ENCODE results near the gene WDR31. TPM values are rescaled to one million over a fixed set of nuclear protein-coding genes. Genes with fewer than 3 reads are reported as not detected.

Gene WDR31
- total RNA-seq, 1 donor from 2014 or later, result 1.3 TPM

DNA sequence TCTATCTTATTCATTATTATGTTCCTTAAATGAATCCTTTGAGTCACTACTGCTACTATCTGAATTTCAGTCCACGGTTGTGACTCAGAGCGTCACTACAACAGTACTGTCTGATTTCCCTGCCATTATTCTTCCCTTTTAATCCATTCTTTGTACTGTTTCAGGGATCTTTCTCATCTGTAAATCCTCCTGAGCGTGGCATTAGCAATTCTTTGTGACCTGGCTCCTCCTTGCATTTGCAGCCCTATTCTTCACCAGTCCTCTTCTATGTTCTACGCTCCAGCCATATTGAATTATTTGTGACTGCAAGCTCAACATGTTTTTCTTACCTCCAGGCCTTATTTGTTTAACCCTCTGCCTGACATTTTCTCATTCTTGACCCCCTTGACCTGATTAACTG, 58.7 kb downstream of the WDR31 start:
- H3K27ac Mint-ChIP-seq (ENCODE audit: unreplicated experiment), result no peak overlapping the region
- no peaks in the 10 kb centered on the region for H3K36me3 Mint-ChIP-seq (ENCODE audit: unreplicated experiment)

GRCh38 chr9:113278840-113279239, 61.2 kb downstream of the WDR31 start:
- H3K4me3 Mint-ChIP-seq (ENCODE audit: unreplicated experiment), result no peak overlapping the region
- H3K36me3 Mint-ChIP-seq (ENCODE audit: unreplicated experiment), result no peaks in the 10 kb centered on the region
- no peak for DNase-seq
- no peak overlapping the region for H3K27ac Mint-ChIP-seq (ENCODE audit: unreplicated experiment)
- peaks cover 2% of the 10 kb centered on the region for H3K9me3 Mint-ChIP-seq (ENCODE audit: unreplicated experiment)
- TF ChIP-seq, protein P1, sequence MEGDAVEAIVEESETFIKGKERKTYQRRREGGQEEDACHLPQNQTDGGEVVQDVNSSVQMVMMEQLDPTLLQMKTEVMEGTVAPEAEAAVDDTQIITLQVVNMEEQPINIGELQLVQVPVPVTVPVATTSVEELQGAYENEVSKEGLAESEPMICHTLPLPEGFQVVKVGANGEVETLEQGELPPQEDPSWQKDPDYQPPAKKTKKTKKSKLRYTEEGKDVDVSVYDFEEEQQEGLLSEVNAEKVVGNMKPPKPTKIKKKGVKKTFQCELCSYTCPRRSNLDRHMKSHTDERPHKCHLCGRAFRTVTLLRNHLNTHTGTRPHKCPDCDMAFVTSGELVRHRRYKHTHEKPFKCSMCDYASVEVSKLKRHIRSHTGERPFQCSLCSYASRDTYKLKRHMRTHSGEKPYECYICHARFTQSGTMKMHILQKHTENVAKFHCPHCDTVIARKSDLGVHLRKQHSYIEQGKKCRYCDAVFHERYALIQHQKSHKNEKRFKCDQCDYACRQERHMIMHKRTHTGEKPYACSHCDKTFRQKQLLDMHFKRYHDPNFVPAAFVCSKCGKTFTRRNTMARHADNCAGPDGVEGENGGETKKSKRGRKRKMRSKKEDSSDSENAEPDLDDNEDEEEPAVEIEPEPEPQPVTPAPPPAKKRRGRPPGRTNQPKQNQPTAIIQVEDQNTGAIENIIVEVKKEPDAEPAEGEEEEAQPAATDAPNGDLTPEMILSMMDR (IDR thresholded peaks at IDR 0.05; ENCODE audit: partially characterized antibody, unreplicated experiment), result no peak
- peaks cover 1% of the 10 kb centered on the region for H3K4me1 Mint-ChIP-seq (ENCODE audit: low read depth, unreplicated experiment)
- H3K27me3 Mint-ChIP-seq (ENCODE audit: unreplicated experiment), result no peaks in the 10 kb centered on the region

More for the DNA sequence above, 58.7 kb downstream of the WDR31 start:
- H3K9me3 Mint-ChIP-seq (ENCODE audit: unreplicated experiment), result no peaks in the 10 kb centered on the region
- no peaks in the 10 kb centered on the region for H3K4me1 Mint-ChIP-seq (ENCODE audit: low read depth, unreplicated experiment)
- no peak for DNase-seq
- no peaks in the 10 kb centered on the region for H3K27me3 Mint-ChIP-seq (ENCODE audit: unreplicated experiment)
- H3K4me3 Mint-ChIP-seq (ENCODE audit: unreplicated experiment), result no peak overlapping the region
- TF ChIP-seq, protein P1 (IDR thresholded peaks at IDR 0.05; ENCODE audit: partially characterized antibody, unreplicated experiment), result no peak

DNA sequence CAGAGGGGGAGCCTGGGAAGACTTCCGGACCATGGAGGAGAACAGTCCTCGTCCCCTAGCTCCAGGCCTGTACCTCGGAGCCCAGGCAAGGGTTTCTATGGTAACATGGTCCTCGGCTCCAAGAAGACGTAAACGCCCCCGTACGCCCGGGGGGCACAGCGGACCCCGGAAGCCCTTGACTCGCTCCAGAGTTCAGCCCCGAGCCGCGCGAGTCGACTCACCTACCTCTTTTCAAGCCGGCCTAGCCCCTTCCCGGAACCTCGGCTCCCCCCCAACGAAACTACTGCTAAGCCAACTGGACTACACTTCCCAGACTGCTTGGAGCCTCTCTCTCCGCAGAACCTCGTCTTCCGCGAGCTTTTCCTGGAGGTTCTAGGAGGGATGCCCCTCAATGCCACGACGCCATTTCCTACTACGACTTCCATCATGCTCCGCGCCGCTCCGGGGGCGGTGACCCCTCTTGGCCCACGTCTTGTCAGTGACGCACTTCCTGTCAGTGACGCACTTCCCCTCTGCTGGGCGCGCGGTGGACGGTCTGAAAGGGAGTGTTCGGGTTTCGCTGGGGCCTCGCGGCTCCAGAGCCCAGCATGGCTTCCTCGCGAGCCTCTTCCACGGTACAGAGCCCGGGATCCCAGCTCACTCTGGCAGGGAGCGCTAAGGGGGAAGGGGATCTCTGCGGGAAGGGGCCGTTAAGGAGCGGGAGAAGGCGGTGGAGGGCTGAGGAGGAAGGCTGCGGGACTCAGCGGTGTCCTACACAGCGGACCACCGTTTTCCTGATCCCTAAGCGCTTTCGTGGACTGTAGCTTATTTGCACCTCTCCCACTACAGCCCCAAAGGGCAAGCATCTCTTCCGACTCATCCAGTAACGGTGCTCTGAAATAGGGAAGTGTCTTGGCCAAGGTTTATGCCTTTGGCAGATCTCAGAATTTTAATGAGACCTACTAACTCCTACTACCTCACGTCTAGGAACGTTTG, 64.6 kb downstream of the WDR31 start, which contains the start of the genes CDC26 and PRPF4:
Gene CDC26, minus strand, starts transcription at position 416 of the 975 bp plus-strand sequence. CDS start 3,065 bp downstream, outside the sequence.
Gene PRPF4, plus strand, starts transcription at position 502 of the 975 bp plus-strand sequence. Its CDS starts 86 bp downstream, at position 588.
- Mint-ChIP-seq H3K27ac (ENCODE audit: unreplicated experiment) (no peak within 1 kb of the TSS), H3K27me3 (ENCODE audit: unreplicated experiment) (no peaks in the 10 kb centered on the region), H3K4me3 (ENCODE audit: unreplicated experiment) (no peak within 1 kb of the TSS), H3K36me3 (ENCODE audit: unreplicated experiment) (no peaks in the 10 kb centered on the region), H3K9me3 (ENCODE audit: unreplicated experiment) (peaks cover 2% of the 10 kb centered on the region), H3K4me1 (ENCODE audit: low read depth, unreplicated experiment) (peaks cover 1% of the 10 kb centered on the region)
- DNase-seq, result peak; percentile 96
- TF ChIP-seq, protein P1 (IDR thresholded peaks at IDR 0.05; ENCODE audit: partially characterized antibody, unreplicated experiment), result no peak

- DNase-seq, result no peak
- Mint-ChIP-seq H3K27me3 (ENCODE audit: unreplicated experiment) (no peaks in the 10 kb centered on the region), H3K27ac (ENCODE audit: unreplicated experiment) (no peak overlapping the region)
Measured at GRCh38 chr9:113274474-113275156, 65.5 kb downstream of the WDR31 start.

More at GRCh38 chr9:113274474-113275156, 65.5 kb downstream of the WDR31 start:
- TF ChIP-seq, protein P1 (IDR thresholded peaks at IDR 0.05; ENCODE audit: partially characterized antibody, unreplicated experiment), result peak; percentile 74
- no peak overlapping the region for H3K4me3 Mint-ChIP-seq (ENCODE audit: unreplicated experiment)
- H3K4me1 Mint-ChIP-seq (ENCODE audit: low read depth, unreplicated experiment), result peaks cover 1% of the 10 kb centered on the region
- no peaks in the 10 kb centered on the region for H3K36me3 Mint-ChIP-seq (ENCODE audit: unreplicated experiment)
- H3K9me3 Mint-ChIP-seq (ENCODE audit: unreplicated experiment), result peaks cover 2% of the 10 kb centered on the region
